HEK293 (cell line): ENCODE results near the gene PUM1.

Source experiments
- CTCF ChIA-PET: fragments of 350-600 bp; formaldehyde crosslinking; extraction: SDS; loops from one replicate; lab custom pipeline; 2021; ENCODE audit warnings: antibody characterized with exemption; lab: Yijun Ruan, JAX
- POLR2A ChIA-PET: fragments of 300-600 bp; formaldehyde crosslinking; extraction: SDS; loops from one replicate; lab custom pipeline; 2020; ENCODE audit warnings: antibody characterized with exemption, inconsistent platforms; lab: Yijun Ruan, JAX
- H3K27ac ChIP-seq: fragments of 200-500 bp; sonication (Bioruptor generic); 2 replicates; pipeline ENCODE4 v1.5.1; 2014; ENCODE audit warnings: low read depth, low read length, control low read depth, inconsistent platforms; ENCODE audit errors: extremely low read depth
- H3K36me3 ChIP-seq, 2 experiments: fragments of 200-500 bp in 1 of 2; sonication (Bioruptor generic) in 1 of 2; 1 replicate in 1 of 2; 2 replicates in 1 of 2; pipeline ENCODE4 v1.5.1; 2014 to 2017; ENCODE audit warnings: inconsistent platforms in 2 of 2, low read length in 2 of 2; ENCODE audit not compliant: control insufficient read depth in 2 of 2, insufficient read depth in 1 of 2
- H3K4me1 ChIP-seq: fragments of 200-500 bp; sonication (Bioruptor generic); 2 replicates; pipeline ENCODE4 v1.5.1; 2014; ENCODE audit warnings: mild to moderate bottlenecking, low read length, inconsistent platforms; ENCODE audit not compliant: control insufficient read depth, insufficient read depth
- H3K4me3 ChIP-seq: 2 replicates; pipeline ENCODE4 v1.5.1; 2011; ENCODE audit warnings: low read depth, mild to moderate bottlenecking, control low read depth, low read length, moderate library complexity
- H3K9me3 ChIP-seq: fragments of 200-500 bp; sonication (Bioruptor generic); 2 replicates; pipeline ENCODE4 v1.5.1; 2014; ENCODE audit warnings: low read depth, low read length, inconsistent platforms; ENCODE audit not compliant: control insufficient read depth, insufficient read depth
- FEZF1 ChIP-seq: fragments of 450-650 bp; formaldehyde crosslinking; IDR thresholded peaks from 2 replicates; pipeline ENCODE4 v1.5.1; 2016; ENCODE audit warnings: missing biosample characterization, missing genetic modification characterization
- IKZF3 ChIP-seq: fragments of 450-650 bp; IDR thresholded peaks from 2 replicates; pipeline ENCODE4 v1.5.0; 2018; ENCODE audit warnings: missing biosample characterization, mild to moderate bottlenecking, missing genetic modification characterization, moderate library complexity
- MEIS1 ChIP-seq: sonication (generic); formaldehyde crosslinking; IDR thresholded peaks from 2 replicates; pipeline ENCODE4 v1.8.1; 2022; ENCODE audit warnings: missing genetic modification reagents, mild to moderate bottlenecking, borderline replicate concordance
- SCRT2 ChIP-seq: fragments of 450-650 bp; formaldehyde crosslinking; IDR thresholded peaks from 2 replicates; pipeline ENCODE4 v1.5.1; 2016; ENCODE audit warnings: missing biosample characterization, missing genetic modification characterization
- SP3 ChIP-seq: fragments of 450-650 bp; formaldehyde crosslinking; IDR thresholded peaks from 2 replicates; pipeline ENCODE4 v1.5.1; 2016; ENCODE audit warnings: missing biosample characterization, missing genetic modification characterization
- ZBTB17 ChIP-seq: fragments of 450-650 bp; formaldehyde crosslinking; IDR thresholded peaks from 2 replicates; pipeline ENCODE4 v1.5.1; 2016; ENCODE audit warnings: missing biosample characterization, missing genetic modification characterization
- ZNF157 ChIP-seq: fragments of 450-650 bp; formaldehyde crosslinking; IDR thresholded peaks from 2 replicates; pipeline ENCODE4 v1.5.1; 2016; ENCODE audit warnings: missing biosample characterization, missing genetic modification characterization
- ZNF266 ChIP-seq: fragments of 450-650 bp; formaldehyde crosslinking; IDR thresholded peaks from 2 replicates; pipeline ENCODE4 v1.5.1; 2016; ENCODE audit warnings: missing biosample characterization, missing genetic modification characterization, low read depth
- ZNF624 ChIP-seq: fragments of 450-650 bp; formaldehyde crosslinking; IDR thresholded peaks from 2 replicates; pipeline ENCODE4 v1.5.1; 2017; ENCODE audit warnings: missing biosample characterization, missing genetic modification characterization
- ZNF768 ChIP-seq: fragments of 450-650 bp; formaldehyde crosslinking; IDR thresholded peaks from 2 replicates; pipeline ENCODE4 v1.5.1; 2018; ENCODE audit warnings: missing biosample characterization, mild to moderate bottlenecking, missing genetic modification characterization
- TF ChIP-seq, protein P1 (sequence below): fragments of 450-650 bp; formaldehyde crosslinking; IDR thresholded peaks from 2 replicates; pipeline ENCODE4 v1.5.1; 2016; ENCODE audit warnings: missing biosample characterization, missing genetic modification characterization
- TF ChIP-seq, protein P2 (sequence below): fragments of 450-650 bp; formaldehyde crosslinking; IDR thresholded peaks from 2 replicates; pipeline ENCODE4 v1.5.1; 2017; ENCODE audit warnings: missing biosample characterization, missing genetic modification characterization
- TF ChIP-seq, protein P3 (sequence below): fragments of 450-650 bp; formaldehyde crosslinking; IDR thresholded peaks from 2 replicates; pipeline ENCODE4 v1.5.1; 2017; ENCODE audit warnings: missing biosample characterization, missing genetic modification characterization
- TF ChIP-seq, protein P4 (sequence below): fragments of 450-650 bp; formaldehyde crosslinking; IDR thresholded peaks from 2 replicates; pipeline ENCODE4 v1.5.1; 2016; ENCODE audit warnings: missing biosample characterization, missing genetic modification characterization
- TF ChIP-seq, protein P5 (sequence below): sonication (generic); formaldehyde crosslinking; IDR thresholded peaks from 2 replicates; pipeline ENCODE4 v1.8.1; 2022; ENCODE audit warnings: mild to moderate bottlenecking, moderate library complexity, missing genetic modification reagents
- TF ChIP-seq, protein P6 (sequence below): fragments of 450-650 bp; formaldehyde crosslinking; IDR thresholded peaks from 2 replicates; pipeline ENCODE4 v1.5.1; 2017; ENCODE audit warnings: missing biosample characterization, mild to moderate bottlenecking, missing genetic modification characterization, moderate library complexity
- TF ChIP-seq, protein P7 (sequence below): fragments of 450-650 bp; formaldehyde crosslinking; IDR thresholded peaks from 2 replicates; pipeline ENCODE4 v1.5.1; 2016; ENCODE audit warnings: missing biosample characterization, missing genetic modification characterization

Gene PUM1

DNA sequence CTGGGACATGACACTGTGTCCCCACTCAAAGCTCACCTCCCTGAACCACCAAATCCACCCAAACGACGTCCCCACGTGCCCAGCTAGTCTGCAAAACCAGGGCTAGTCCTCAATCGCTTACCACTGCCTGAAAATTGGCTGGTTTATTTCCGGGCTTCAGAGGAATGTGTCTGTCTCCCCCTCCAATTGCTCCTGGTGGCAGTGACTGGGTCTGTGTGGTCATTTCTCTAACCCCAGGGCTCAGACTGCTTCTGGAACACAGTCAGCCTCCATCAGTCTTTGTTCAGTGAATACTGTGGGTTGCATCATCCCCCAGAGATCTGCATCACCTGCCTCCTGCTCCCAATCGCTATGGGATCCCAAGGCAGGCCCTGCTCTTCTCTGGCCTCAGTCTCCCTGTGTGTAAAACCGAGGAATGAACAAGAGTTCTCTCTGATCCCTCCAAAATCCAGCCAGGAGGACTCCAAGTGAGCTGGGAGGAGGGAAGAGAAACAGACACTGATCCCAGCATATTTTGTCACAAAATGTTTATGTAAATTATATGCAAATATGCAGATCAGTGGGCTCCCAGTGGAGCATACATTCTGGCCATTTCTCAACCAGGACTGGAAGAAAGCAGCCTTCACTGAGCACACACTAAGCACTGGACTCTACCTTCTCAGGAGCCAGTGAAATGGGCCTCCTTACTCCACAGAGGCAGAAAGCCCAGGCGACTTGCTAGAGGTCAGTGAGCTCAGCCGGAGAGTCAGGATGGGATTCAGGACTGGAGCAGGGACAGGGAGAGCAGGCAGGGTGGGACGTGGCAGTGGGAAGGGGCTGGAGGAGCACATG lies 177.8 kb downstream of the PUM1 start:
- POLR2A ChIA-PET: no interaction called here
- no peaks in the 10 kb centered on the region for H3K9me3 ChIP-seq
- no peaks in the 10 kb centered on the region for H3K4me1 ChIP-seq
- TF ChIP-seq ZNF157 (tag by site-specific recombination) (no peak), SP3 (tag by site-specific recombination) (no peak), ZNF266 (no peak), ZNF624 (tag by site-specific recombination) (no peak), ZBTB17 (tag by site-specific recombination) (peak; percentile 79), FEZF1 (tag by site-specific recombination) (no peak)
- TF ChIP-seq, protein P1, sequence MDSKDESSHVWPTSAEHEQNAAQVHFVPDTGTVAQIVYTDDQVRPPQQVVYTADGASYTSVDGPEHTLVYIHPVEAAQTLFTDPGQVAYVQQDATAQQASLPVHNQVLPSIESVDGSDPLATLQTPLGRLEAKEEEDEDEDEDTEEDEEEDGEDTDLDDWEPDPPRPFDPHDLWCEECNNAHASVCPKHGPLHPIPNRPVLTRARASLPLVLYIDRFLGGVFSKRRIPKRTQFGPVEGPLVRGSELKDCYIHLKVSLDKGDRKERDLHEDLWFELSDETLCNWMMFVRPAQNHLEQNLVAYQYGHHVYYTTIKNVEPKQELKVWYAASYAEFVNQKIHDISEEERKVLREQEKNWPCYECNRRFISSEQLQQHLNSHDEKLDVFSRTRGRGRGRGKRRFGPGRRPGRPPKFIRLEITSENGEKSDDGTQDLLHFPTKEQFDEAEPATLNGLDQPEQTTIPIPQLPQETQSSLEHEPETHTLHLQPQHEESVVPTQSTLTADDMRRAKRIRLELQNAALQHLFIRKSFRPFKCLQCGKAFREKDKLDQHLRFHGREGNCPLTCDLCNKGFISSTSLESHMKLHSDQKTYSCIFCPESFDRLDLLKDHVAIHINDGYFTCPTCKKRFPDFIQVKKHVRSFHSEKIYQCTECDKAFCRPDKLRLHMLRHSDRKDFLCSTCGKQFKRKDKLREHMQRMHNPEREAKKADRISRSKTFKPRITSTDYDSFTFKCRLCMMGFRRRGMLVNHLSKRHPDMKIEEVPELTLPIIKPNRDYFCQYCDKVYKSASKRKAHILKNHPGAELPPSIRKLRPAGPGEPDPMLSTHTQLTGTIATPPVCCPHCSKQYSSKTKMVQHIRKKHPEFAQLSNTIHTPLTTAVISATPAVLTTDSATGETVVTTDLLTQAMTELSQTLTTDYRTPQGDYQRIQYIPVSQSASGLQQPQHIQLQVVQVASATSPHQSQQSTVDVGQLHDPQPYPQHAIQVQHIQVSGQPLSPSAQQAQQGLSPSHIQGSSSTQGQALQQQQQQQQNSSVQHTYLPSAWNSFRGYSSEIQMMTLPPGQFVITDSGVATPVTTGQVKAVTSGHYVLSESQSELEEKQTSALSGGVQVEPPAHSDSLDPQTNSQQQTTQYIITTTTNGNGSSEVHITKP (tag by site-specific recombination): peak; percentile 38
- TF ChIP-seq, protein P2, sequence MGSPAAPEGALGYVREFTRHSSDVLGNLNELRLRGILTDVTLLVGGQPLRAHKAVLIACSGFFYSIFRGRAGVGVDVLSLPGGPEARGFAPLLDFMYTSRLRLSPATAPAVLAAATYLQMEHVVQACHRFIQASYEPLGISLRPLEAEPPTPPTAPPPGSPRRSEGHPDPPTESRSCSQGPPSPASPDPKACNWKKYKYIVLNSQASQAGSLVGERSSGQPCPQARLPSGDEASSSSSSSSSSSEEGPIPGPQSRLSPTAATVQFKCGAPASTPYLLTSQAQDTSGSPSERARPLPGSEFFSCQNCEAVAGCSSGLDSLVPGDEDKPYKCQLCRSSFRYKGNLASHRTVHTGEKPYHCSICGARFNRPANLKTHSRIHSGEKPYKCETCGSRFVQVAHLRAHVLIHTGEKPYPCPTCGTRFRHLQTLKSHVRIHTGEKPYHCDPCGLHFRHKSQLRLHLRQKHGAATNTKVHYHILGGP (tag by site-specific recombination): no peak
- TF ChIP-seq, protein P3, sequence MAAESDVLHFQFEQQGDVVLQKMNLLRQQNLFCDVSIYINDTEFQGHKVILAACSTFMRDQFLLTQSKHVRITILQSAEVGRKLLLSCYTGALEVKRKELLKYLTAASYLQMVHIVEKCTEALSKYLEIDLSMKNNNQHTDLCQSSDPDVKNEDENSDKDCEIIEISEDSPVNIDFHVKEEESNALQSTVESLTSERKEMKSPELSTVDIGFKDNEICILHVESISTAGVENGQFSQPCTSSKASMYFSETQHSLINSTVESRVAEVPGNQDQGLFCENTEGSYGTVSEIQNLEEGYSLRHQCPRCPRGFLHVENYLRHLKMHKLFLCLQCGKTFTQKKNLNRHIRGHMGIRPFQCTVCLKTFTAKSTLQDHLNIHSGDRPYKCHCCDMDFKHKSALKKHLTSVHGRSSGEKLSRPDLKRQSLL: no peak
- TF ChIP-seq, protein P4, sequence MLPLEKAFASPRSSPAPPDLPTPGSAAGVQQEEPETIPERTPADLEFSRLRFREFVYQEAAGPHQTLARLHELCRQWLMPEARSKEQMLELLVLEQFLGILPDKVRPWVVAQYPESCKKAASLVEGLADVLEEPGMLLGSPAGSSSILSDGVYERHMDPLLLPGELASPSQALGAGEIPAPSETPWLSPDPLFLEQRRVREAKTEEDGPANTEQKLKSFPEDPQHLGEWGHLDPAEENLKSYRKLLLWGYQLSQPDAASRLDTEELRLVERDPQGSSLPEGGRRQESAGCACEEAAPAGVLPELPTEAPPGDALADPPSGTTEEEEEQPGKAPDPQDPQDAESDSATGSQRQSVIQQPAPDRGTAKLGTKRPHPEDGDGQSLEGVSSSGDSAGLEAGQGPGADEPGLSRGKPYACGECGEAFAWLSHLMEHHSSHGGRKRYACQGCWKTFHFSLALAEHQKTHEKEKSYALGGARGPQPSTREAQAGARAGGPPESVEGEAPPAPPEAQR (tag by site-specific recombination): no peak
- TF ChIP-seq, protein P5, sequence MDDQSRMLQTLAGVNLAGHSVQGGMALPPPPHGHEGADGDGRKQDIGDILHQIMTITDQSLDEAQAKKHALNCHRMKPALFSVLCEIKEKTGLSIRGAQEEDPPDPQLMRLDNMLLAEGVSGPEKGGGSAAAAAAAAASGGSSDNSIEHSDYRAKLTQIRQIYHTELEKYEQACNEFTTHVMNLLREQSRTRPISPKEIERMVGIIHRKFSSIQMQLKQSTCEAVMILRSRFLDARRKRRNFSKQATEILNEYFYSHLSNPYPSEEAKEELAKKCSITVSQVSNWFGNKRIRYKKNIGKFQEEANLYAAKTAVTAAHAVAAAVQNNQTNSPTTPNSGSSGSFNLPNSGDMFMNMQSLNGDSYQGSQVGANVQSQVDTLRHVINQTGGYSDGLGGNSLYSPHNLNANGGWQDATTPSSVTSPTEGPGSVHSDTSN: no peak
- H3K36me3 ChIP-seq: no peaks in the 10 kb centered on the region
- H3K4me3 ChIP-seq: no peak overlapping the region
- CTCF ChIA-PET: interaction anchor here (1.3 to 1.7 kb wide), 2 partner anchors 23 to 86 kb away, joined by 4 to 5 read pairs; no protein-coding TSS in a partner anchor
- no peak overlapping the region for H3K27ac ChIP-seq

DNA sequence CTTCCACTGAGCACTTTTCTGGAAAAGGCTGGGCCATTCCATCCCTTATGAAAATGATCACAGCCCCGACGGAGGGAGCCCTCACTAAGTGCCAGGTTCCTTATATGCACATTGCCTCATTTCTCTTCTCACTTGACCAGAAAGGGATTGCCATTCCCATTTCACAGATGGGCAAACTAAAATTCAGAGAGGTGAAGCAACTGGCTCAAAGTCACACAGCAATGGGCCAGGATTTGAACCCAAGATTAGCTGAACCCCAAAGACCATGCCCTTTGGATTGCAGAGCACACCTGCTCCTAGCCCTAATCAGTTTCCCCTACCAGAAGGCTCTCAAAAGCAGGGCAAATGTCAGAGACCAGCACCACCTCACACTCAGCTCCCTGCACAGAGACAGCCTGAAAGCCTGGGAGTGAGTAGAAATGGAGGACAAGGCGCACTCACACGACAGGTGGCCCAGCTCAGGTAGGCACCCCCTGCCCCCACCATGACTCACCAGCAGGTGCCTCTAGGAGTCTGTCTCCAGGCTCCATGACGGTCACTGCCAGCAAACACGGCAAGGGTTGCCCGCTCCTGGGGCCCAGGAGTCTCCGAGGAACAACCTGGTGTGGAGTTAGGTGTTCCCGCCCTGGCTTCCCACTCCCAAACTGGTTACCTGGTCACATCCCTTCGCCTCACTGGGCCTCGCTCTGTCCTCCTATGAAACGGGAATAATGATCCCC lies 178.6 kb downstream of the PUM1 start:
- Histone ChIP-seq H3K27ac (no peak overlapping the region), H3K9me3 (no peaks in the 10 kb centered on the region), H3K36me3 (no peaks in the 10 kb centered on the region), H3K4me3 (no peak overlapping the region), H3K4me1 (no peaks in the 10 kb centered on the region)
- CTCF ChIA-PET: interaction anchor here (1.7 kb wide), 1 partner anchor 24 kb away, joined by 4 read pairs; no protein-coding TSS in a partner anchor
- TF ChIP-seq ZNF768 (tag by site-specific recombination) (peak; percentile 98), IKZF3 (tag by site-specific recombination) (no peak), SCRT2 (tag by site-specific recombination) (peak; percentile 77), MEIS1 (no peak)
- TF ChIP-seq, protein P6, sequence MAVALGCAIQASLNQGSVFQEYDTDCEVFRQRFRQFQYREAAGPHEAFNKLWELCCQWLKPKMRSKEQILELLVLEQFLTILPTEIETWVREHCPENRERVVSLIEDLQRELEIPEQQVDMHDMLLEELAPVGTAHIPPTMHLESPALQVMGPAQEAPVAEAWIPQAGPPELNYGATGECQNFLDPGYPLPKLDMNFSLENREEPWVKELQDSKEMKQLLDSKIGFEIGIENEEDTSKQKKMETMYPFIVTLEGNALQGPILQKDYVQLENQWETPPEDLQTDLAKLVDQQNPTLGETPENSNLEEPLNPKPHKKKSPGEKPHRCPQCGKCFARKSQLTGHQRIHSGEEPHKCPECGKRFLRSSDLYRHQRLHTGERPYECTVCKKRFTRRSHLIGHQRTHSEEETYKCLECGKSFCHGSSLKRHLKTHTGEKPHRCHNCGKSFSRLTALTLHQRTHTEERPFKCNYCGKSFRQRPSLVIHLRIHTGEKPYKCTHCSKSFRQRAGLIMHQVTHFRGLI (tag by site-specific recombination): no peak
- TF ChIP-seq, protein P7, sequence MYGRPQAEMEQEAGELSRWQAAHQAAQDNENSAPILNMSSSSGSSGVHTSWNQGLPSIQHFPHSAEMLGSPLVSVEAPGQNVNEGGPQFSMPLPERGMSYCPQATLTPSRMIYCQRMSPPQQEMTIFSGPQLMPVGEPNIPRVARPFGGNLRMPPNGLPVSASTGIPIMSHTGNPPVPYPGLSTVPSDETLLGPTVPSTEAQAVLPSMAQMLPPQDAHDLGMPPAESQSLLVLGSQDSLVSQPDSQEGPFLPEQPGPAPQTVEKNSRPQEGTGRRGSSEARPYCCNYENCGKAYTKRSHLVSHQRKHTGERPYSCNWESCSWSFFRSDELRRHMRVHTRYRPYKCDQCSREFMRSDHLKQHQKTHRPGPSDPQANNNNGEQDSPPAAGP (tag by site-specific recombination): 0 out of 2 replicates have a peak, but pooled peaks have one; percentile 25
- POLR2A ChIA-PET: no interaction called here
